Measurements from ENCODE around the gene KPNA2.
"Not testable (repeated sequence)": the region's sequence is repeated elsewhere in the genome, so short reads cannot be mapped to it uniquely, and the experiment has no call there.

Gene KPNA2

DNA sequence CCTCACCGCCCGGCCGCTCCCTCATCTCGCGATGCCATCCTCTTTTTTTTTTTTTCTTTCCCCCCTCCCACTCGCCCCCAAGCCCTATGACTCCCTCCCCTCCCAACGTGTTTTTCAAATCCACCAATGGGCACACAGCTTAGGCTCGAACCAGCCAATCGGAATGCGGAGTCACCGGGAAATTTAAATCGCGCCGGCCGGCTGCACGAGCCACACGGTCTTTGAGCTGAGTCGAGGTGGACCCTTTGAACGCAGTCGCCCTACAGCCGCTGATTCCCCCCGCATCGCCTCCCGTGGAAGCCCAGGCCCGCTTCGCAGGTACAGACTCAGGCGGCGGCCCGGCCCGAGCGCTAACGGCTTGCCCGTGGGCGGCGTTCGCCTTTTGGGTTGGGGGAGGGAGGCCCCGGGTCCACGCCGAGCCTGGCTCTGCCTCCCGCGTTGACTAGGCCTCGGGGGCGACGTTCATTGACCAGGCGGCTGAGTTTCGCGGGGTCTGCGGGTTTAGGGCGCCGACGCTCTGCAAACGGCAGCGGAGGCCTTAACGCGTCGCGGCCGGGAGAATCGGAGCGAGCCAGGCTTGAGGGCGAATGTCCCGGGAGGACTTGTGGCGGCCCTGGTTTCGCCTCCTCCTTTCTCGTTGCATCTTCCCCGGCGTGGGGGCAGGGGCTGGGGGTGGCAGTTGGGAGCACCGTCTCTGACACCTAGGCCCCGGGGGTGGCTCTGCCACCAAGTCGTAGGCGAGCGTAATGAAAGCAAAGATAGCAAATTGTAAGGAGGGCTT is at the start of gene KPNA2:
Gene KPNA2, plus strand, starts transcription at position 213 of the 781 bp plus-strand sequence. CDS start 1,398 bp downstream, outside the sequence.
- DNase-seq, result peak; percentile 97

DNA sequence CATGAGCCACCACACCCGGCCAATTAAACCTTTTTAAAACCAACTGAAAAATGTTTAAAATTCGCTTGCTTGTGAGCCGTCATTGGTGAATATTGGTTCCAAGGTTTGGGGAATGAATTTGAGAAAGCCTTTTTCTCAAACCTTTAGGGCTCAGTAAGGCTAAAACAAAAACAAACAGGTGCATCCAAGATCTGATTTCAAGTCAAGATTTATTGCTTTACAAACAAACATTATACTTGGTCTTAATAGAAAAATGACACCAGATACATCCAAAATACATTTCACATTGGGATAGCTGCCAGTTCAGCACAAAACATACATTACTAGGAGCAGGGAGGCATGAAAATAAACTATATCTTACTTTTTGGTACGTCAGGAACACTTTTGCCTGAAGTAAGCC is 44.6 kb upstream of the KPNA2 start:
- no peak for DNase-seq

DNA sequence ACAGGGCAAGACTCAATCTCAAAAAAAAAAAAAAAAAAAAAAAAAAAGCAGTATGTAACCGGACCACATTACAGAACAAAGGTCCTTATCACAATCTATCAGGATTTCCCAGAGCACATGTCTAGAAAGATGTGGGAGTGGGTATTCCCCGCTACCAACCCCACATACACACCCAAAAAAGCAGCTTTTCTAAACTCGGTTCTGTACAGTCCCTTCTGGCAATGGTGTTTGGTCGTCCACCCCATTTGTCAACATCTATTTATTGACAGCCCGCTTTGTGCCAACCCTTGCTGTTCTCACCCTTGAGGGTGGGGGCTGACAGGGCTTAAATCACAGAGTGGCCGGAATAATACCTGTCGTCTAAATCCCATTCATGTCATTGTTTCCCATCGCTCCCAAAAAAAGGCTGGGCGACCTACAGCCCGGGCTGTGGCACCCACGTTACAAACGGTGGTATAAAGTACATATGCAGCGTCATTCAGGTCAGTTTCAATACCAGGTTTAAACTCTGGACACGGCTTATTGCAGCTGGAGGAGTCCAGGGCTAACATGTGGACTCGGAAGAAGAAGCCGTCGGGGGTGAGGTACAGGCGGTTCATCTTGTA is 42.9 kb upstream of the KPNA2 start:
- peak; percentile 10 for DNase-seq

DNA sequence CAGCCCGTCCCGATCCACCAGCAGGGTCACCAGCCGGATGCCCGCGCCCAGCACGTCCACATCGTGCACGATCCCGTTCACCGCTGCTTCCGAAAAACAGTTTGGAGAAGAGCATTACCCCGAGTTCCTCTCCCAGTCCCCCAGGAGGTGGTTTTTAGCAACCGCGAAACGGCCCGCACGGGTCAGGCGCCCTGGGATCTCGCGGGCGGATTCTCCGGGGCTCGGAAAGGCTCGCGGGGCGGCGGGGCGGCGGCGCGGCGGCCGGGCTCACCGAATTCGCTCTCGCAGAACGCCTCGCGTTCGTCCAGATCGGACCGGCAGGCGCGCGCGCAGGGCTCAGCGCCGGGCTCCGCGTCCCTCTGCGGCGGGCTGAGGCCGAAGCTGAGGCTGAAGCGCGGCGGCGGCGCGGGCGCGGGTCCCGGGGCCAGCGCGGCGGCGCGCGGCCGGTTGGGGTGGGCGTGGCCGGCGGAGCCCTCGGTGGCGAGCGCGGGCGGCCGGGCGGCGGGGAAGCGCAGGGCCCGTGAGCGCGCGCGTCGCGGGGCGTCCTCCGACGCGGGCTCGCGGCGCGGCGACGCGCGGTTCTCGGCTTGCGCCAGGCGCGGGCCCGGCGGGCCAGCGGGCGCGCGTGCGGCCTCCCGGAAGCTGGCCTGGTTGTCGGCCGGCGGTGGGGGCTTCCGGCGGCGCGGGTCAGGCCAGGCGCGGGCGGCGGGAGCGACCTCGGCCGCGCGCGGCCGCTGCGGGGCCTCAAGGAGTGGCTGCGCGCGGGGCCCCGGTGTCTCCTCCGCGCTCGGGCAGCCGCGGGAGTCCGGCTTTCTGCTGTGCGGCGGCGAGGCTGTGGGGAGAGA is 42.2 kb upstream of the KPNA2 start:
- peak; percentile 93 for DNase-seq

DNA sequence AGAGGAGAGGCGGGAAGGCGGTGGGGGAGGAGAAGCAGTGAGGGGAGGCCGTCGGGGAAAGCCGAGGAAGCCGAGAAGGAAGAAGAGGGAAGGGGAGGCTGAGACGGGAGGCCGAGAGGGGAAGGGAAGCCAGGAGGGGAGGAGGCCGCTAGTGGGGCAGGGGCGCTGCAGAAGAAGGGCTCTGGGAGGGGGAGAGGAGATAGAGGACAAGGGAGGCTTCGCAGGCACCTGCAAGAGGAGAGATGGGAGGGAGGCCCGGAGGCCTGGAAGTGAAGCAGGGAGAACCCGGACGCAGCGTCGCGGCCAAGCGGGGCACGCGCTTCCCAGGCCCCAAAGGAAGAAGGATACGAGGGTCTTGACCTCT is 41.6 kb upstream of the KPNA2 start:
- DNase-seq, result no peak

DNA sequence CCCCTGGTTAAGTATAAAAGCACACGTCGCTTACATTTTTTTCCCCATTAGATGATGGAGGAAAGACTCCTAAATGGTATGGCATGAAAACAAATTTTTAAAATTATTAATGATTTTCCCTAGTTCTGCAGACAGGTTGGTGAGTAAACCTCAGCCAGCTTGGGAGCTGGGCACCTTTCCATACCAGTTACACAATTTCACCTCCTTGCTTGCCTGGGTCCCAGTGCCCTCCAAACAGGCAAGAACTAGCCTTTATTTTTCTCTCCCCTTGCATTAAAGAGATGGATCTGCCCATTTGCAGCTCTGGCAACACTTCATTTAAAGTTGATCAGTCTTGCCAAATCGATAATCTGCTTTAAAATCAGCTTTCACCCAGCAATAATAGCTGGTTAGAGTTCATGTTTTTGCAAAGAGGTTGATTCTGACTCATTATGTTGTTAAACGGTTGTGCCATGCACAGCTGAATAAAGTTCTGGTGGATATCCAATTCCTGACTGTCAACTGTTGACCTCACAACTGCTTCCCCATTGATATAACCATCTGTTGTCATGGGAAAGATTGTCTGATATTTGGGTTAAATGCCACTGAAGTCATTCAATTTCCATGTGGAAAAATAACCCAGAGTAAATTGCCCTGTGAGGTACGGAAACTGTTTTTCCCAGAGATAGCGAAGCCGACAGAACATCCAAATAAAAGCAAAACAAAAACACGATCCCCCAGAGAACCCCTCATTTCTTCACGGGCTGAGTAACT is 40.5 kb upstream of the KPNA2 start:
- DNase-seq, result no peak

DNA sequence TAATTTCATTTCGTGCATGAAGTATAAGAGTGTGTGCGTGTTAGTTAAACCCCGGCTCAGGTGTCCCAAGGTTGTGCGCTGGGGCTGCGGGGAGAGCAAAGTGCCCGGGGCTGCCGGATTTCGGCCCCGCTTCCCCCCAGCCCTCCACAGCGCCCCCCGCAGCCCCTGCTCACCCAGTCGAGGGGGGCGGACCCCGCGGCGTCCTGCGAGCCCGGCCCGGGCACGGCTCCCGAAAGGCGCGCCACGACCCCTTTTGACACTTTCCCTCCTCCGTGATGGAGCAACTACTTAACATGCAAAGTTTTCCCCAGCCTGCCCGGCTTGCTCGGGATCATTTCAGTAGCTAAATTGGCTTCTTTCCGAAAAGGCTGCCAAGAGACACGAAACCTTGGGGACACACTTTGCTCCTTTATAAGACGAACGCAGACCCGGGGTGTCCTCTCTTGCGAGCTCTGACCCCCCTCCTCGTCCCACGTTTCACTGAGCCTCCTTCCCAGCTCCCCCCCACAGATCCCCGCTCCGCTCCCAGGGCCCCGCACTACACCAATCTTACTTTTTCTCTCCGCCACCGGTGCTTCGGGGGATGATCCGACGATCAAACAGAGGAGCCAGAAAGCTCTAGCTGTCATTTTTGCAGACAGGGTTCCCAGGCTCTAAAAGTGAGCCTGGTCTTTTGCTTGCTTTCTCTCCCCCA is 39.8 kb upstream of the KPNA2 start:
- DNase-seq, result peak; percentile 20

DNA sequence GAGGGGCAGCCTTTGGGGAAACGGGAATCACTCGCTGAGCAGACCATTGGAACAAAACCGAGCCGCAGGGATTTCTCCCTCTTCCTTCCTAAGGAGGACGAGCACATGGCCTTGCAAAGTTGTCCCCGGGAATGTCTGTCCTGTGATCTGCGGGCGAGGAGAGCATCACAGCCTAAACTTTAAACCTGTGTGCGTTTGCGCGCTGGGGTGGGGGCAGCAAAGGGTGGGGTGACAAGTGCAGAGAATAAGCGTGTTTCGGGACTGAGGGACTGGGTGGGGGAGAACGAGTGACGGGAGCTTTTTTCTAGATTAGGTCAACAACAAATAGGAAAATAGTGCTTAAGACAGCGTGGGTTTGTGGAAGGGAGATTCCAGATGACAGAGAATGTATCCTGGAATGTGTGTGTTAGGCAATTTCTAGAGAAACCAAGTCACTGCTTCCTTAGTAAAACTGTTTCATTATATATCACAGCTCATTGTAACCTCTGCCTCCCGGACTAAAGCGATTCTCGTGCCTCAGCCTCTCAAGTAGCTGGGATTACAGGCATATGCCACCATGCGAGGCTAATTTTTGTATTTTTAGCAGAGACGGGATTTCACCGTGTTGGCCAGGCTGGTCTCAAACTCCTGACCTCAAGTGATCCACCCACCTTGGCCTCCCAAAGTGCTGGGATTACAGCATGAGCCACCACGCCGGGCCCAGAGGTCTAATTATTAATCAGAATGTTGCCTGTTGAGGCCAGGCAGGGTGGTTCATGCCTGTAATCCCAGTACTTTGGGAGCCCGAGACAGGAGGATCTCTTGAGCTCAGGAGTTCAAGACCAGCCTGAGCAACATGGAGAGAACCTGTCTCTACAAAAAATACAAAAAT is 39.0 kb upstream of the KPNA2 start, which contains the start of gene C17orf58:
Gene C17orf58, minus strand, starts transcription at position 169 of the 871 bp plus-strand sequence. CDS start 271 bp downstream, outside the sequence.
- not testable (repeated sequence) for DNase-seq

DNA sequence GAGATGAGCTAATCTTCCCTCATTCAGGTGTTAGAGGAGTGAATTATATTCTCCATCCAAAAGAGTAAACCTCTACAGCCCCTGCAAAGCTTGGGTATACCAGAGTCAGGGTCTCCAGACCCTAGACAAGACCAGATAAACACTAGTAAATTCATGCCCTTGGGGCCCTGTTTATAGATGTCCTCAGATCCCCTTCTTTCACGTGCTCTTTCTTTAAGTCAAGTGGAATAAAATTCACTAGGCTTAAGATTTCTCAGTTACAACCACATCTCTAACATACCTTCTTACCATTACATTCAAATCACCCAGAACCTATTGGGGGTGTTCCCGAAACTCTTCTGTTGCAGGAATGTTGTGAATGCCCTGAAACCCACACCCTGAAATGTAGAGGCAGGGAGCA is 37.1 kb upstream of the KPNA2 start:
- DNase-seq, result no peak

DNA sequence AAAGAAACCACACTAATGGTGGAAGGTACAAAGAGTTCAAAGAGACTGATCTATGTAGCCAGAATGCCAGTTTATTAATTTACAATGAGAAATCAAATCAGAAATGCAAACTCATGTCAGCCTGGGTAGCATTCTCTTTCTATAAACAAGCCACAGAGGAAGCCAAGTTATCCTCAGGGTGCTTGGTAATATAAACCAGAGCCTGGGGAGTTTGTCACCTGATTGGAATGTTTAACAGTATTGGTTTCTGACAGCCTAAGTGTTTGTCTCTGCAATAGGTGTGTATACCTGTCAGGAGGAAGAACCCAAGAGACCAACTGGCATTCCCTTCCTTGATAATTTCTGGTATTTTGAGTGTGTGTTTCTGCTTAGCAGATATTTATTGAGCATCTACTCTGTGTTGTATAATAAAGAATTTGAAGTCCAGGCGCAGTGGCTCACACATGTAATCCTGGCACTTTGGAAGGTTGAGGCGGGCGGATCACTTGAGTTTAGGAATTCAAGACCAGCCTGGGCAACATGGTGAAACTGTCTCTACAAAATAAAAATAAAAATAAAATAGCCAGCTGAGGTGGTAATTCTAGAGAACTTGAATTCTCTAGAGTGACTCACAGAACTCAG is 36.1 kb upstream of the KPNA2 start:
- no peak for DNase-seq

DNA sequence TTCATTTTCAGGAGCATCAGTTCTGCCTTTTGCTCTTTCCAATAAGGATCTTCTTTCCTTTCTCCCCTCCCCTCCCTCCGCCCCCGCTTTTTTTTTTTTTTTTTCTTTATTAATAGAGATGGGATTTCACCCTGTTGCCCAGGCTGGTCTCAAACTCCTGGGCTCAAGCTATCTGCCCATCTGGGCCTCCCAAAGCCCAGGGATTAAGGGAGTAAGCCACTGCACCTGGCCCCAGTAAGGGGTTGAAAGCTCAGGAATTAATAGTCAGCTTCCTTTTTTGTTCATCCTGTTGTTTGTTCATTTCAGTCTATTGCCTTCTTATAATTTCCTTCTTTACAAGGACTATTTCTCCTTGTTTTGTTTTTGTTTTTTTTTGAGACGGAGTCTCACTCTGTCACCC is 31.3 kb upstream of the KPNA2 start:
- no peak for DNase-seq

DNA sequence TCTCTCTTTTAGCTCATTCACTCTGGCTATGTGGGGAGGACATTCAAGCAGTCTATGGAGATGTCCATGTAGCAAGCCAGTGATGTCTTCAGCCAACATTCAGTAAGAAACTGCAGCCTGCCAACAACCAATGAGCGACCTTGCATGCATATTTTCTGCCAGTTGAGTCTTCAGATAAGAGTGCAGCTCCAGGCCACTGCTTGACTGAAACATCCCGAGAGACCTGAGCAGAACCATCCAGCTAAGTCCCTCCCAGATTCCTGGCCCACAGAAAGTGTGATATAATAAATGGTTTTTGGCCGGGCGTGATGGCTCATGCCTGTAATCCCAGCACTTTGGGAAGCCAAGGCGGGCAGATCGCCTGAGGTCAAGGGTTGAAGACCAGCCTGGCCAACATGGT is 28.7 kb upstream of the KPNA2 start:
- no peak for DNase-seq

DNA sequence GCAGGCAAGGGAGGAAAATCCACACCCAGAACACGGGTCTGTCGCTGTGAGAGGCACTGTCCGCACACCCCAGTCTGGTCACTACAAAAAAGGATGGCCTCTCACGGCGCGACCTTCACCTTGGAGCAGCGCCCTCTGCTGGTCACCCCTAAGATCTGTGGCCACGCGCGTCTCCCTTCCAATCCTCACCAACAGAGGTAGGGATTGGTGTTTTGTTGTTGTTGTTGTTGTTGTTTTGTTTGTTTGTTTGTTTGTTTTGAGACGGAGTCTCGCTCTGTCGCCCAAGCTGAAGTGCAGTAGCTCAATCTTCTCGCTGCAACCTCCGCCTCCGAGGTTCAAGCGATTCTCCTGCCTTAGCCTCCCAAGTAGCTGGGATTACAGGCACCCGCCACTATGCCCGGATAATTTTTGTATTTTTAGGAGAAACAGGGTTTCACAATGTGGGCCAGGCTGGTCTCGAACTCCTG is 24.3 kb upstream of the KPNA2 start:
- peak; percentile 73 for DNase-seq

DNA sequence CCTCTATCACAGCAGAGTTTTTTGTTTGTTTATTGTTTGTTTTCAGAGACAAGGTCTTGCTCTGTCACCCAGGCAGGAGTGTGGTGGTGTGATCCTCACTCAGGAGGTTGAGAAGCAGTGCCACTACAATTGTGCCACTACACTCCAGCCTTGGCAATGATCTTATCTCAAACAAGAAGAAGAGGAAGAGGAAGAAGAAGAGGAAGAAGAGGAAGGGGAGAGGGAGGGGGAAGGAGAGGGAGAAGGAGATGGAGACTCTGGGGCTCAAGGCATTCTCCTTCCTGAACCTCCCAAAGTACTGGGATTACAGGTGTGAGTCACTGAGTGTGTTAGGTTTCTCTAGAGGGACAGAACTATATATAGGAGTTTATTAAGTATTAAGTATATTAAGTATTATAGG is 22.1 kb upstream of the KPNA2 start:
- DNase-seq, result no peak

DNA sequence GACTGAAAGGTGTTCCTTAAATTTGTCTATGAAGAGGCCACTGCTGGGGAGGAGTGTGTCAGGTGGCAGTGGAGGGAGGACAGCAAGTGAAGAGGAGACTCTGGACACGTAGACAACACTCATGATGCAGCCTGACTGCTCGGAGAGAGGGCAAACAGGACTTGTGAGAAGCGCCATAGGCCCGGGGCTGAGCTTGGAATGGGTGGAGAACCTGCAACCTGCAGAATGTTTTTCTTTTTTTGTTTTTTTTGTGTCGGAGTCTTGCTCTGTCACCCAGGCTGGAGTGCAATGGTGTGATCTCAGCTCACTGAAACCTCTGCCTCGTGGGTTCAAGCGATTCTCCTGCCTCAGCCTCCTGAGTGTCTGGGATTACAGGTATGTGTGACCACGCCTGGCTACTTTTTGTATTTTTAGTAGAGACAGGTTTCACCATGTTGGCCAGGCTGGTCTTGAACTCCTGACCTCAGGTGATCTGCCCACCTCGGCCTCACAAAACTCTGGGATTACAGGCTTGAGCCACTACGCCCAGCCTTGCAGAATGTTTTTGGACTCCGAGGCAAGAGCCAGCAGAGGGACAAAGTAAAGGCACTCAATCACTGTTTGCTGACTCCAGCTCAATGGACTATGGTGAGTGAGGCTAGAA is 20.3 kb upstream of the KPNA2 start:
- no peak for DNase-seq

DNA sequence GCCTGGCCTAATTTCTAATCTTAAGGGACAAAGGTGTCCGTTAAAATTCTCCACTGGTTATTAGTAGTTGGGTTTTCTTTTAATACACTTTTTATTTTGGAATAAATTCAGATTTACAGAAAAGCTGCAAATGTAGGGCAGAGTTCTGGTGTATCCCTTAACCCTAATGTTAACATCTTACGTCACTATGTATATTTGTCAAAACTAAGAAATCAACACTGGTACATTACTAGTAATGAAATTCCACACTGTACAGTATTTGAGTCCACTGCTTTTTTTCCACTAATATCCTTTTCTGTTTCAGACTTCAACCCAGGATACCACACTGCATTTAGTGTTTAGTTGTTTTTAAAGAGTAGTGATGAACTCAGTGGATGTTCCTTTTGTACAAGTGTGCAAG is 18.7 kb upstream of the KPNA2 start:
- no peak for DNase-seq

DNA sequence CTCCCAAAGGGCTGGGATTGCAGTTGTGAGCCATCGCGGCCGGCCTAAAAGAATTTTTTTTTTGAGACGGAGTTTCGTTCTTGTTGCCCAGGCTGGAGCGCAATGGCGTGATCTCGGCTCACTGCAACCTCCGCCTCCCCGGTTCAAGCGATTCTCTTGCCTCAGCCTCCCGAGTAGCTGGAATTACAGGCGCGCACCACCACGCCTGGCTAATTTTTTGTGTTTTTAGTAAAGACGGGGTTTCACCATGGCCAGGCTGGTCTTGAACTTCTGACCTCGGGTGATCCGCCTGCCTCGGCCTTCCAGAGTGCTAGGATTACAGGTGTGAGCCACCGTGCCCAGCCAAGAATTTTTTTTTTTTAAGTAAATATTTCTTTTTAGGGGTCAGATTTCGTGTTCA is 17.0 kb upstream of the KPNA2 start:
- not testable (repeated sequence) for DNase-seq

DNA sequence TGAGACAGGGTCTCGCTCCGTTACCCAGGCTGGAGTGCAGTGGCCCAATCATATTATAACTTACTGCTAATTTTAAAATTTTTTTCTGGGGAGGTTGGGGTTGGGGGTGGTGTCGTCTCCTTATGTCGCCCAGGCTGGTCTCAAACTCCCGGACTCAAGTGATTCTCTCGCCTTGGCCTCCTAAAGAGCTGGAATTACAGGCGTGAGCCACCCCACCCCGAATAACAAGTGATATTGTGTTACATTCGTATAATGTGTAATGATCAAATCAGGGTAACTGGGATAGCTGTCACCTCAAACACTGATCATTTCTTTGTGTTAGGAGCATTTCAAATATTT is 16.2 kb upstream of the KPNA2 start:
- DNase-seq, result no peak

DNA sequence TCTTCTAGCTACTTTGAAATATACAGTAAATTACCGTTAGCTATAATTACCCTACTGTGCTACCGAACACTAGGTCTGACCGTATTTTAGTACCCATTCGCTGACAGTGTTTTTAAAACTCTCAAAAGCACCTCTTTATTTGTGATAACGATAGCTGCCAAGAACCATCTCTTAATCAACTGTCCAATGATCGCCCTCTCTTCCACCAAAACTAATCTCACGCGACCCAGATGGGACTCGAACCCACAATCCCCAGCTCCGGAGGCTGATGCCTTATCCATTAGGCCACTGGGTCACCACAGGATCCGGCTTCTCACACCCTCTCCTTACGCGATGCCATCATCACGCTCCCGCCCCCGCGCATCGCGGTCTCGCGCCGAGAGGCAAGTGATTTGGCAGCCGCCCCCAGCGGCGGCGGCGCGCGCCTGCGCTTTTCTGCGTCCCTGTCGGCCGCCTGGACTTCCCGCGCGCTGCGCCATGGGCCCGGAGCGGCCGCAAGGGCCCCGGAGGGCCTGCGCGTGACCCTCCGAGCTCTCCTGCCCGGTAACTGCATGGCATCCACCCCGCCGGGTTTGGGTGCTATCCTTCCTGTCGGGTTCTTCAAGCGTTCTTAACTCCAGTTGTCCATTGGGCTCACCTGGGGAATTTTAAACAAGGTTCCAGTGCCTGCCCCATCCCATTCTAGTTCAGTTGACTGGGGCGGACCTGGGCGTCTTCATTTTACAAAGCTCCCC is 15.7 kb upstream of the KPNA2 start:
- peak; percentile 96 for DNase-seq

DNA sequence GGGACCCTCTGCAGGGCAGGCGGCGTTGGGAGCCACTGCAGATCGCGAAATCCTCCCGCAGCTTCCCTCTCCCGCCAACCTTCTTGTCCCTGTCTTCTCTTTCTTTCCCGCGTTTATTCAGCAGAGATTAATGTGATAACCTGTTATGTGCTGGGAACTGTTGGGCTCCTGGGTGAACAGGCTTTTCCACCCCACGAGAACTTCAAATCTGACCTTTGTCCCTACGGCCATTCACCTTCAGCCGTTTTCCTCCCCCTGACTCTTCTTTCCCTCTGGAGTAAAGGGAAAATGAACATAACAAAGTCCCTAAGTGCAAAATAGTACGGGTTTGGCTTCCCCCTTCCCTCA is 15.2 kb upstream of the KPNA2 start:
- no peak for DNase-seq

All from RPMI8226 (cell line).